Measurements from ENCODE around the gene KSR1. TPM values are rescaled to one million over a fixed set of nuclear protein-coding genes. Genes with fewer than 3 reads are reported as not detected.

Gene KSR1
- total and polyA plus RNA-seq, 9 of the 15 experiments (the other 6 are each of a cell fraction or from before 2014, with no cell fraction given): 1.4 to 51.7 (median 18.4) TPM

DNA sequence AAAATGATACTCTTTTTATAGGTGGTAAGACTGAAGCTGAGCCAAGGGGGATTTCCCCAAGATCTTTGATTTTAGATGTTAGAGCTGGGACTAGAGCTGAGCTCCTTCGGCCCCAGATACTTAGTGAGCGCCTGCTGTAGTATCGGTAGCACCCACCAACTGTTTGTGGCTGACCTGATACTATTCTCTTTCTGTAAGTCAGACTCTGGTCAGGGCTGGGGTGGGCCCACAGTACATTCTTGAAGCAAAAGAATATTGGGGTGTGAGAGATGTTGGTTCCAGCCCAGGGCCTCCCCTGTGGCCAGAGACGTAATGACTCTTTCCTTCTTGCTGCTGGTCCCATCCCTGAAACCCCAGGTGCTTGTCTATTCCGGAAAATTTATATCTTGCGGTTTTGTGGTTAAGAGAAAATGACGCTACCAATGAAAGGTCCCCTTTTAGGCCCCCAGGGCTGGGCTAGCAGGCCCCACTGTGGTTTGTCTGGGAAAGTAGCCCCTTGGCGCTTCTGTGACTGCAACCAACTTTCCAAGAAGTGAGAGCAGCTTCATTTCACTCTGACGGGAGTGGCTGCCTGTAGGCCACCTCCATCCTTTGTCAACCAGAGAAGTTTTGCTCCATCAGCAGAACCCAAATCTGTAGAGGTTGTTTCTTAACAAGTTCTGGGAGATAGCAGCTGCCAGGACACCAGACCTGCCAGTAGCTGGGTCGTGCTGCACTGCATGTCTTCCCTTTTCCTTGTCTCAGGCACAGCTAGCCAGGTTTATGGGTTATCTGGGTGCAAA lies 88.3 kb downstream of the KSR1 start (continued):
- TF ChIP-seq, protein P1, sequence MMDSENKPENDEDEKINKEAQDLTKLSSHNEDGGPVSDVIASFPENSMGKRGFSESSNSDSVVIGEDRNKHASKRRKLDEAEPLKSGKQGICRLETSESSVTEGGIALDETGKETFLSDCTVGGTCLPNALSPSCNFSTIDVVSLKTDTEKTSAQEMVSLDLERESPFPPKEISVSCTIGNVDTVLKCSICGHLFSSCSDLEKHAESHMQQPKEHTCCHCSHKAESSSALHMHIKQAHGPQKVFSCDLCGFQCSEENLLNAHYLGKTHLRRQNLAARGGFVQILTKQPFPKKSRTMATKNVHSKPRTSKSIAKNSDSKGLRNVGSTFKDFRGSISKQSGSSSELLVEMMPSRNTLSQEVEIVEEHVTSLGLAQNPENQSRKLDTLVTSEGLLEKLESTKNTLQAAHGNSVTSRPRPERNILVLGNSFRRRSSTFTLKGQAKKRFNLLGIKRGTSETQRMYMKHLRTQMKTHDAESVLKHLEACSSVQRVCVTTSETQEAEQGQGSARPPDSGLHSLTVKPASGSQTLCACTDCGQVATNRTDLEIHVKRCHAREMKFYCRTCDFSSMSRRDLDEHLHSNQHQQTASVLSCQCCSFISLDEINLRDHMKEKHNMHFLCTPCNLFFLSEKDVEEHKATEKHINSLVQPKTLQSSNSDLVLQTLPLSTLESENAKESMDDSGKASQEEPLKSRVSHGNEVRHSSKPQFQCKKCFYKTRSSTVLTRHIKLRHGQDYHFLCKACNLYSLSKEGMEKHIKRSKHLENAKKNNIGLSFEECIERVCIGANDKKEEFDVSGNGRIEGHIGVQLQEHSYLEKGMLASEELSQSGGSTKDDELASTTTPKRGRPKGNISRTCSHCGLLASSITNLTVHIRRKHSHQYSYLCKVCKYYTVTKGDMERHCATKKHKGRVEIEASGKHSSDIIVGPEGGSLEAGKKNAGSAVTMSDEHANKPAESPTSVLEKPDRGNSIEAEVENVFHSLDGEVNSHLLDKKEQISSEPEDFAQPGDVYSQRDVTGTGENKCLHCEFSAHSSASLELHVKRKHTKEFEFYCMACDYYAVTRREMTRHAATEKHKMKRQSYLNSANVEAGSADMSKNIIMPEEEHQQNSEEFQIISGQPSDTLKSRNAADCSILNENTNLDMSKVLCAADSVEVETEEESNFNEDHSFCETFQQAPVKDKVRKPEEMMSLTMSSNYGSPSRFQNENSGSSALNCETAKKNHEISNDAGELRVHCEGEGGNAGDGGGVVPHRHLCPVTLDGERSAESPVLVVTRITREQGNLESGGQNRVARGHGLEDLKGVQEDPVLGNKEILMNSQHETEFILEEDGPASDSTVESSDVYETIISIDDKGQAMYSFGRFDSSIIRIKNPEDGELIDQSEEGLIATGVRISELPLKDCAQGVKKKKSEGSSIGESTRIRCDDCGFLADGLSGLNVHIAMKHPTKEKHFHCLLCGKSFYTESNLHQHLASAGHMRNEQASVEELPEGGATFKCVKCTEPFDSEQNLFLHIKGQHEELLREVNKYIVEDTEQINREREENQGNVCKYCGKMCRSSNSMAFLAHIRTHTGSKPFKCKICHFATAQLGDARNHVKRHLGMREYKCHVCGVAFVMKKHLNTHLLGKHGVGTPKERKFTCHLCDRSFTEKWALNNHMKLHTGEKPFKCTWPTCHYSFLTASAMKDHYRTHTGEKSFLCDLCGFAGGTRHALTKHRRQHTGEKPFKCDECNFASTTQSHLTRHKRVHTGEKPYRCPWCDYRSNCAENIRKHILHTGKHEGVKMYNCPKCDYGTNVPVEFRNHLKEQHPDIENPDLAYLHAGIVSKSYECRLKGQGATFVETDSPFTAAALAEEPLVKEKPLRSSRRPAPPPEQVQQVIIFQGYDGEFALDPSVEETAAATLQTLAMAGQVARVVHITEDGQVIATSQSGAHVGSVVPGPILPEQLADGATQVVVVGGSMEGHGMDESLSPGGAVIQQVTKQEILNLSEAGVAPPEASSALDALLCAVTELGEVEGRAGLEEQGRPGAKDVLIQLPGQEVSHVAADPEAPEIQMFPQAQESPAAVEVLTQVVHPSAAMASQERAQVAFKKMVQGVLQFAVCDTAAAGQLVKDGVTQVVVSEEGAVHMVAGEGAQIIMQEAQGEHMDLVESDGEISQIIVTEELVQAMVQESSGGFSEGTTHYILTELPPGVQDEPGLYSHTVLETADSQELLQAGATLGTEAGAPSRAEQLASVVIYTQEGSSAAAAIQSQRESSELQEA (IDR thresholded peaks at IDR 0.05; ENCODE audit: low read depth): no peak
- TF ChIP-seq CBX5 (IDR thresholded peaks at IDR 0.05; ENCODE audit: borderline replicate concordance, low read depth): no peak
- TF ChIP-seq SMAD3 (CRISPR knock-in tag; conservative IDR thresholded peaks at IDR 0.05): 0 out of 2 replicates have a peak, but pooled peaks have one; percentile 32
- no peak for TF ChIP-seq ZNF695 (CRISPR knock-in tag; IDR thresholded peaks at IDR 0.05)
- no peak for TF ChIP-seq ZNF830 (CRISPR knock-in tag; IDR thresholded peaks at IDR 0.05)
- no peak for TF ChIP-seq KDM2B (CRISPR knock-in tag; IDR thresholded peaks at IDR 0.05)
- TF ChIP-seq ZBTB33 (CRISPR knock-in tag; IDR thresholded peaks at IDR 0.05): no peak
- TF ChIP-seq PATZ1 (CRISPR knock-in tag; IDR thresholded peaks at IDR 0.05; ENCODE audit: borderline replicate concordance): no peak
- no peak for TF ChIP-seq ZNF644 (tag; IDR thresholded peaks at IDR 0.05; ENCODE audit: low read depth)
- peak; percentile 63; the same call in 1 of the 2 replicates for TF ChIP-seq MAFG (tag; conservative IDR thresholded peaks at IDR 0.05)
- peak; percentile 38 to 59; a peak in 2 of 4 replicates for TF ChIP-seq KDM1A (IDR thresholded peaks at IDR 0.05)
- TF ChIP-seq ARID1B (IDR thresholded peaks at IDR 0.05): peak; percentile 81
- TF ChIP-seq POLR2B (IDR thresholded peaks at IDR 0.05; ENCODE audit: low read depth, partially characterized antibody): no peak
- TF ChIP-seq DIDO1 (tag; IDR thresholded peaks at IDR 0.05; ENCODE audit: low read depth): no peak
- TF ChIP-seq ZNF507 (tag; conservative IDR thresholded peaks at IDR 0.05): no peak
- TF ChIP-seq ZNF77 (CRISPR knock-in tag; IDR thresholded peaks at IDR 0.05): no peak
- no peak for TF ChIP-seq JUNB (CRISPR knock-in tag; conservative IDR thresholded peaks at IDR 0.05)
